Neural progenitor cell (in vitro differentiated cells): Measurements from ENCODE around the gene NAT10.

Source experiments
- CTCF ChIP-seq: fragments of 200-600 bp; sonication (generic); IDR thresholded peaks from 2 replicates; pipeline ENCODE4 v1.5.1; 2017; ENCODE audit warnings: antibody characterized with exemption, mild to moderate bottlenecking
- EZH2phosphoT487 ChIP-seq: fragments of 200-600 bp; sonication (generic); IDR thresholded peaks from 2 replicates; pipeline ENCODE4 v1.6.1; 2017; ENCODE audit warnings: antibody characterized with exemption

DNA sequence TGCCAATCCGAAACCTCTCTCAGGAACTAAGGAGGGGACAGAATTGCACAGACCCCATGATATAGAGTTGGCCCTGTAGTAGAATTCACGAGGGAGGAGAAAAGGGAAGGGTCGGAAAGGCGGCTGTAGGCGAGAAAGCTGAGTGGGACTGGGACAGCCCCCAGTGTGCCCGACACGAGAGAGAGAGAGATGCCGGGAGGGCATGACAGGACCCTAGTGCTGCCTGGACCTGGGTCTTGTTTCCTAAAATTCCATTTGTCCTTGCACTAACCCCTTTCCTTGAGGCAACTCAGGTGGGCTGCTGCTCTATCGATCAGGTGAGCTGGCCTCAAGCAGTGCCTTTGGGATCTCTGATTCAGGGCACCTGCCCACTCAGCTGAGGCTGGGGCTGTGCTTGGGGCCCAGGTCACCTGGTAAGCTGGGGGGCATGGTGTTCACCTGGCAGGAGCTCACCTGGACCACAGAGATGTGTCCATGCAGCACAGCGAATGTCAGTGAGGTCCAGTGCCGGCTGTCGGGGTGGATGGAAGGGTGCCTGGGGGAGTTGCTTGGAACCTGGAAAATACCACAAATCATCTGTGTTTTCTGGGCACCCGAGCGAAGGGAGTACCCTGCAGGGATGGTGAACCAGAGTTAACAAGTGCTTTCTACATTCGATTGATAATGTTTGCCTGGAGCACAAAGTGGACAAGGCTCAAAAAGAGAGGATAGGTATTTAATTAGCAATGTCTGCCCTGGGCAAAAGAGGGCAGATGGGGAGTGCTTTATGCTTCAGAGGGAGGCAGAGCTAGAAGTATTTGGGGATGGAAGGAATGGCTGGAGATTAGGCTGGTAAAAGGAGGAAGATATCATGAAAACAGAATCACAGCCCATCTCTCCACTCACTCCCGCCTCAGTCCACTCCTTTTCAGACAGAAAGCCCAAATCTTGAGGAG lies 61.6 kb downstream of the NAT10 start:
- TF ChIP-seq CTCF (no peak), EZH2phosphoT487 (no peak)
